Measurements from ENCODE around the gene ASCL3. TPM values are rescaled to one million over a fixed set of nuclear protein-coding genes. Genes with fewer than 3 reads are reported as not detected.
"Not testable (repeated sequence)": the region's sequence is repeated elsewhere in the genome, so short reads cannot be mapped to it uniquely, and the experiment has no call there.

ASCL3 gene
- polyA plus RNA-seq, 1 donor (not counting 4 experiments of a cell fraction or from before 2014, with no cell fraction given): not detected

DNA sequence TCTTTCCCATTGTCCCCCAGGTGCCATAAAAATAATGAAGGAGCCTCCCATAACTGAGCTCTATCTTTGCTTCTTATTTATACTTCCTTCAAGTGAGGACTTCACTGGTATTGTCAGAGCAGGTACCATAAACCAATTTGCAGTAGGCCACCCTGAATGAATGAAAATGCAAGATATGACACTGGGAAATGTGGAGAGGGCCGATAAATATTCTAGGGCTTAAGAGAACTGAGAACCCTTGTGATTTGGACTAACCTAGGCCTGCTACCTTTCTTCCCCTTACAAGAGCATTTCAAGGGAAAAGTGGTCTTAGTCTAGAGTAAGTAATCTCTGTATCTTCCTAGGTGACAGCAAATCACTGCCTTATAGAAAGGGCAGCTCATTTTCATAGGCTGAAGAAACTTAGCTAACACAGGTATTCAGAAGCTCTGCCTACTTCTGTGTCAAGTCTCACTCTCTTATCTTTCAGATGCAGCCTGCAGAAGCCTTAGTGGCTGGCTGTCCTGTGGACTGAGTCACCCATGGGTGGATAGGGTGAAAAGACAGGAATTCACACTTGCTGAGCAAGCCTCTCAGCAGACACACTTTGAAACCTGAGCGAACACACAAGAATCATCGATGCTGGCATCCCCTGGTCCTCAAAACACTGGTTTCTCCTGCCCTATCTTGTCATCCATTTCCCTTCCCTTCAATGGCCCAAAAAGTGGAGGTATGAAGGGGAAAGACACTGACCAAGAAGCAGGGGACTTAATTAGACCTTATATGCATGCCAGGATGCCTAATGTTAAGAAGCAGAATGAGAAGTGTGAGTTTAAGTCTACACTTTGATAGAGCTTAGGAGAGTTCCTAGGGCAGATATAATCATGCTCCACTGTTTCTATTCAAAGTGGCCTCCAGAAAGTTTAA is 45.8 kb upstream of the ASCL3 start:
- Histone ChIP-seq H3K79me2 (ENCODE audit: control insufficient read depth, insufficient read depth, low read length) (no peaks in the 10 kb centered on the region), H3K4me3 (ENCODE audit: control insufficient read depth in 2 of 3, extremely low read depth in 1 of 3, insufficient read depth in 2 of 3, low read depth in 1 of 3, low read length in 3 of 3) (no peak overlapping the region), H3K36me3 (ENCODE audit: control insufficient read depth in 2 of 2, extremely low read depth in 1 of 2, insufficient read depth in 2 of 2, low read length in 2 of 2) (no peaks in the 10 kb centered on the region), H3K9ac (ENCODE audit: control insufficient read depth, extremely low read depth, insufficient read depth, low read length) (no peak overlapping the region), H2AFZ (ENCODE audit: control insufficient read depth, low read length) (no peak overlapping the region), H3K9me3 (ENCODE audit: control insufficient read depth, low read depth, low read length) (no peaks in the 10 kb centered on the region), H3K9me1 (ENCODE audit: control insufficient read depth, extremely low read depth, insufficient read depth, low read length) (no peaks in the 10 kb centered on the region), H3K4me2 (ENCODE audit: control insufficient read depth, extremely low read depth, insufficient read depth, low read depth, low read length) (no peak overlapping the region), H3K27ac (ENCODE audit: control insufficient read depth, insufficient read depth, low read length) (no peak overlapping the region), H4K20me1 (ENCODE audit: control insufficient read depth, extremely low read depth, insufficient read depth, low read length) (no peaks in the 10 kb centered on the region), H3K4me1 (ENCODE audit: control insufficient read depth, extremely low read depth, insufficient read depth, low read length) (no peaks in the 10 kb centered on the region), H3K27me3 (ENCODE audit: control insufficient read depth, extremely low read depth, insufficient read depth, low read length) (no peaks in the 10 kb centered on the region)
- dilution Hi-C loops (cut with MboI; ENCODE audit: extremely low pct_ligation_motif_present, low sequenced_read_pairs): no loop called here
- FAIRE-seq: no peak
- TF ChIP-seq EZH2 (IDR thresholded peaks at IDR 0.05; ENCODE audit: low read length): no peak
- TF ChIP-seq, protein P1, sequence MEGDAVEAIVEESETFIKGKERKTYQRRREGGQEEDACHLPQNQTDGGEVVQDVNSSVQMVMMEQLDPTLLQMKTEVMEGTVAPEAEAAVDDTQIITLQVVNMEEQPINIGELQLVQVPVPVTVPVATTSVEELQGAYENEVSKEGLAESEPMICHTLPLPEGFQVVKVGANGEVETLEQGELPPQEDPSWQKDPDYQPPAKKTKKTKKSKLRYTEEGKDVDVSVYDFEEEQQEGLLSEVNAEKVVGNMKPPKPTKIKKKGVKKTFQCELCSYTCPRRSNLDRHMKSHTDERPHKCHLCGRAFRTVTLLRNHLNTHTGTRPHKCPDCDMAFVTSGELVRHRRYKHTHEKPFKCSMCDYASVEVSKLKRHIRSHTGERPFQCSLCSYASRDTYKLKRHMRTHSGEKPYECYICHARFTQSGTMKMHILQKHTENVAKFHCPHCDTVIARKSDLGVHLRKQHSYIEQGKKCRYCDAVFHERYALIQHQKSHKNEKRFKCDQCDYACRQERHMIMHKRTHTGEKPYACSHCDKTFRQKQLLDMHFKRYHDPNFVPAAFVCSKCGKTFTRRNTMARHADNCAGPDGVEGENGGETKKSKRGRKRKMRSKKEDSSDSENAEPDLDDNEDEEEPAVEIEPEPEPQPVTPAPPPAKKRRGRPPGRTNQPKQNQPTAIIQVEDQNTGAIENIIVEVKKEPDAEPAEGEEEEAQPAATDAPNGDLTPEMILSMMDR (optimal IDR thresholded peaks at IDR 0.05 in 1 of 3, IDR thresholded peaks at IDR 0.05 in 1 of 3, conservative IDR thresholded peaks at IDR 0.05 in 1 of 3; ENCODE audit: extremely low read depth in 1 of 3, insufficient read depth in 2 of 3, low read length in 3 of 3): no peak
- DNase-seq (ENCODE audit: low read depth, low spot score): no peak

DNA sequence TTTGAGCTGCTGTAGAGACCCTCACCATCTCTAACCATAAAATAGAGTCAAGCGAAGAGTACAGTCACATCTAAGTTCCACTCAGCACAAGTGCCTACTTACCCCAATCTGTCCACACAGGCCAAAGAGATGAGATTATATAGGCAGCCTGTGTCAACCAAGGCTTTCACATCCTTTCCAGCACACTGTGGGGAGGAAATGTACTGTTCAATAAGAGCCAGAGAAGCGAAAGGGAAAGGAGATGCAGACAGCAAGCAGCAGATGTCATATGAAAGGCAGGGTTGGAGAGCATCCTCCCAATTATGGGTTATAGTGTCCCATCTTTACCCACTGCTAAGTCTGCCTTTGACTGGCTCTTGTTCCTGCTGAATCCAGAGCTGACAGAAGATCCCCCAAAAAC is 44.6 kb upstream of the ASCL3 start:
- Histone ChIP-seq H3K27me3 (ENCODE audit: control insufficient read depth, extremely low read depth, insufficient read depth, low read length) (no peaks in the 10 kb centered on the region), H3K4me3 (ENCODE audit: control insufficient read depth in 2 of 3, extremely low read depth in 1 of 3, insufficient read depth in 2 of 3, low read depth in 1 of 3, low read length in 3 of 3) (no peak overlapping the region), H3K27ac (ENCODE audit: control insufficient read depth, insufficient read depth, low read length) (no peak overlapping the region), H3K4me1 (ENCODE audit: control insufficient read depth, extremely low read depth, insufficient read depth, low read length) (no peaks in the 10 kb centered on the region), H3K9me1 (ENCODE audit: control insufficient read depth, extremely low read depth, insufficient read depth, low read length) (no peaks in the 10 kb centered on the region), H3K9me3 (ENCODE audit: control insufficient read depth, low read depth, low read length) (no peaks in the 10 kb centered on the region), H3K9ac (ENCODE audit: control insufficient read depth, extremely low read depth, insufficient read depth, low read length) (no peak overlapping the region), H4K20me1 (ENCODE audit: control insufficient read depth, extremely low read depth, insufficient read depth, low read length) (no peaks in the 10 kb centered on the region), H2AFZ (ENCODE audit: control insufficient read depth, low read length) (no peak overlapping the region), H3K36me3 (ENCODE audit: control insufficient read depth in 2 of 2, extremely low read depth in 1 of 2, insufficient read depth in 2 of 2, low read length in 2 of 2) (no peaks in the 10 kb centered on the region), H3K4me2 (ENCODE audit: control insufficient read depth, extremely low read depth, insufficient read depth, low read depth, low read length) (no peak overlapping the region), H3K79me2 (ENCODE audit: control insufficient read depth, insufficient read depth, low read length) (no peaks in the 10 kb centered on the region)
- DNase-seq (ENCODE audit: low read depth, low spot score) (no peak), FAIRE-seq (no peak)
- dilution Hi-C loops (cut with MboI; ENCODE audit: extremely low pct_ligation_motif_present, low sequenced_read_pairs): no loop called here
- TF ChIP-seq, protein P1 (optimal IDR thresholded peaks at IDR 0.05 in 1 of 3, IDR thresholded peaks at IDR 0.05 in 1 of 3, conservative IDR thresholded peaks at IDR 0.05 in 1 of 3; ENCODE audit: extremely low read depth in 1 of 3, insufficient read depth in 2 of 3, low read length in 3 of 3): no peak

DNA sequence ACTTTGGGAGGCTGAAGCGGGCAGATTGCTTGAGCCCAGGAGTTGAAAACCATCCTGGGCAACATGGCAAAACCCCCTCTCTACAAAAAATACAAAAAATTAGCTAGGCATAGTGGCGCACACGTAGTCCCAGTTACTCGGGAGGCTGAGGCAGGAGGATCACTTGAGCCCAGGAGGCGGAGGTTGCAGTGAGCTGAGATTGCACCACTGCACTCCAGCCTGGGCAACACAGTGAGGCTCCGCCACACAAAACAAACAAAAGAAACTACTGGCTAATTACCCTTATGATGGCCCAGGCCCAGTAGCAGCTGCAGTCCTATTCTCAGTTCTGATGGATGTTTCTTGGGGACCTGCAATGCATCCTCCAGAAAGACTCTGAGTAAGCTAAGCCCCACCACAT is 44.0 kb upstream of the ASCL3 start:
- H3K9ac ChIP-seq (ENCODE audit: control insufficient read depth, extremely low read depth, insufficient read depth, low read length); DNase-seq (ENCODE audit: low read depth, low spot score); H3K27ac ChIP-seq (ENCODE audit: control insufficient read depth, insufficient read depth, low read length); H4K20me1 ChIP-seq (ENCODE audit: control insufficient read depth, extremely low read depth, insufficient read depth, low read length); H3K36me3 ChIP-seq (ENCODE audit: control insufficient read depth in 2 of 2, extremely low read depth in 1 of 2, insufficient read depth in 2 of 2, low read length in 2 of 2); H3K4me3 ChIP-seq (ENCODE audit: control insufficient read depth in 2 of 3, extremely low read depth in 1 of 3, insufficient read depth in 2 of 3, low read depth in 1 of 3, low read length in 3 of 3); H3K4me1 ChIP-seq (ENCODE audit: control insufficient read depth, extremely low read depth, insufficient read depth, low read length); H2AFZ ChIP-seq (ENCODE audit: control insufficient read depth, low read length); H3K9me1 ChIP-seq (ENCODE audit: control insufficient read depth, extremely low read depth, insufficient read depth, low read length); H3K27me3 ChIP-seq (ENCODE audit: control insufficient read depth, extremely low read depth, insufficient read depth, low read length); dilution Hi-C loops (cut with MboI; ENCODE audit: extremely low pct_ligation_motif_present, low sequenced_read_pairs); FAIRE-seq; H3K4me2 ChIP-seq (ENCODE audit: control insufficient read depth, extremely low read depth, insufficient read depth, low read depth, low read length); H3K9me3 ChIP-seq (ENCODE audit: control insufficient read depth, low read depth, low read length); H3K79me2 ChIP-seq (ENCODE audit: control insufficient read depth, insufficient read depth, low read length): not testable (repeated sequence)

Data from keratinocyte (primary cell).